NCI-H748 treated with DMSO at 0.1 percent for 48 hours (cell line): Measurements from ENCODE around the gene ZW10.

Source experiments
- DNase-seq: peaks from one replicate; lab custom pipeline; 2025; lab: John Stamatoyannopoulos, UW

ZW10 gene

DNA sequence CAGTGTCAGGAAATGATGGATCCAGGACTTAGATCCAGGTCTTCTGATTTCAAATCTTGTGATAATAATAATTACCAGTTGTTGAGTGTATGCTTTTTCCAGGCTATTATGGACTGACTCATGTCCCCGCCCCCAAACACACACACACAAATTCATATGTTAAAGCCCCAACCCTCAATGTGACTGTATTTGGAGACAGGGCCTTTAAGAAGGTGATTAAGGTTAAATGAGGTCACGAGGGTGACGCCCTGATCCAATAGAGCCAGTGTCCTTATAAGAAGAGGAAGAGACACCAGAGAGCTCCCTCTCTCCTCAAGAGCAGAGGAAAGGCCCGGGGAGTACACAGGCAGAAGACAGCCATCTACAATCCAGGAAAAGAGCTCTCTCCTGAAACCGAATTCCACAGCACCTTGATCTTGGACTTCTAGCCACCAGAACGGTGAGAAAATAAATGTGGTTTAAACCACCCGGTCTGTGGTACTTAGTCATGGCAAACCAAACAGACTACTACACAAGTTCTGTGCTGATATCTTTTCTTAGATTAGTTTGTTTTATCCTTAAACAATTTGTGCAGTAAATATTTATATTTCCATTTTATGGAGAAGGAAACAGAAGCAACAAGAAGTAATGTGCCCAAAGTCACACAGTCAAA, 75.6 kb downstream of the ZW10 start:
- DNase-seq = no peak

DNA sequence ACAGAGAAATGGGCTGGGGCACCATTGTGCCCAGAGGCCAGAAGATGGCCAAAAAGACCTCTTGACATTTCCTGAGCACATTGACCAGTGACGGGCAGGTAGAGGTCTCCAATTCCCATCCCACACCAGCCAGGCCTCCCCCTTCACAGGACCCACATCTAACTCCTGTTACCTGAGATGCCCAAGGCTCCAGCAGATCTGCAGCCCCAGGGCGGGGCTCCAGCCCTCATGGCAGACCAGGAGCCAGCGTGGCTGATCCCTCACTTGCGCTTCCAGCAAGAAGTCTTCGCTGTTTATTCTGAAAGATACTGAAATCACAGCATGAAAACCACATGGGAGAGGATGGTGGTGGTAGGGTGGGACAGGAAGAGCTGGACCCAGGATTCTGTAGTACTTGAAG, 76.4 kb downstream of the ZW10 start:
- no peak for DNase-seq

DNA sequence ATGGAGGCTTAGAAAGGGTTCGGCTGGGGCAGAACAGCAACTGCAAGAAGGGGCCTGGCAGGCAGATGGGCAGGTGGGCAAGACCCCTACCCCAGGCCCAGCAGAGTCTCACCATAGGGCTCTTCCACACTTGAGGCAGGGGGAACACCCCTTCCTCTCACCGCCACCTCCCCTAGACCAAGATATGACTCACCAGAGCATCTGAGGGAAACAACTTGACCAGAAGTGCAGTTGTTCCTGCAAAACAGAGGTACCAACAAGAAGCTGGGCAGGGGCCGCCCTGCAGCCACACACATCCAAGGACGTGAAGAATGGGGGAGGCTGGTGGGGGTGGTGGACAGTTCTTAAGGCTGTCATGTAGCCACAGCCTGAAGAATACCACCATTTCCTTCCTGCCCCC, 78.3 kb downstream of the ZW10 start:
- no peak for DNase-seq

DNA sequence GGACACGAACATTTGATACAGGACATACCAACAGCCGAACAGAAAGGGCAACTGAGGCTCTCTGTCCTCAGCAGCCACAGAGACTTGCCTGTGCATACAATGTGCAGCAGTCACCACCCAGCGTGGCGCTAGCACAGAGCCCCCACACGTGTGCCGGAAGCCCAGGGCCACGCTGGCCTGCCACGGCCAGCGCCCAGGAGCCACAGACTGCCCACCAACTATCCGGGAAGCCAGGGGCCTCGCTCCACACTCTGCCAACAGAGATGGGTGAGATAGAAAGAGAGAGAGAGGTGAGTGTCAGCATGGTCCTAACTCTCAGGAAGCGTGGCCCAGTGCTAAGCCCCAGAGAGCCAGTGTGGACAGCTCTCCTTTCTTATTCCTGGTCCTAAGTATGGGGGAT, 79.1 kb downstream of the ZW10 start:
- no peak for DNase-seq

DNA sequence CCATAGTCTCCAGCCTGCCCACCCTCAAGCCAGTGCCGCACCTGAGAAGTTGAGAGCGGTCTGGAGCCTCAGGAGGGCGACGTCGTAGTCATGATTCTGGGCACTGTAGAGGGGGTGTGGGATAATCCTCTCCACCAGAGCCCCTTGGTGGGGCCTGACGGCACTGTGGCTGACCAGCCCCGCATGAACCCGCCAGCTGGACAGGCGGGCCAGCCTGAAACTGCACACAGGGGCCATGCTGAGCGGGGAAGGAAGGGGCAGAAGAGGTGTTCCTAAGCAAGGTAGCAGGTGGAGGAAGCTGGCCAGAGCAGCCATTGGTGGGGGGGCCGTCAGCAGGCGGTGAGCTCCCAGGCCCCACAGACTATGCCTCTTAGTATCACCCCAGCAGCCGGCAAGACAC, 80.5 kb downstream of the ZW10 start:
- DNase-seq = no peak

DNA sequence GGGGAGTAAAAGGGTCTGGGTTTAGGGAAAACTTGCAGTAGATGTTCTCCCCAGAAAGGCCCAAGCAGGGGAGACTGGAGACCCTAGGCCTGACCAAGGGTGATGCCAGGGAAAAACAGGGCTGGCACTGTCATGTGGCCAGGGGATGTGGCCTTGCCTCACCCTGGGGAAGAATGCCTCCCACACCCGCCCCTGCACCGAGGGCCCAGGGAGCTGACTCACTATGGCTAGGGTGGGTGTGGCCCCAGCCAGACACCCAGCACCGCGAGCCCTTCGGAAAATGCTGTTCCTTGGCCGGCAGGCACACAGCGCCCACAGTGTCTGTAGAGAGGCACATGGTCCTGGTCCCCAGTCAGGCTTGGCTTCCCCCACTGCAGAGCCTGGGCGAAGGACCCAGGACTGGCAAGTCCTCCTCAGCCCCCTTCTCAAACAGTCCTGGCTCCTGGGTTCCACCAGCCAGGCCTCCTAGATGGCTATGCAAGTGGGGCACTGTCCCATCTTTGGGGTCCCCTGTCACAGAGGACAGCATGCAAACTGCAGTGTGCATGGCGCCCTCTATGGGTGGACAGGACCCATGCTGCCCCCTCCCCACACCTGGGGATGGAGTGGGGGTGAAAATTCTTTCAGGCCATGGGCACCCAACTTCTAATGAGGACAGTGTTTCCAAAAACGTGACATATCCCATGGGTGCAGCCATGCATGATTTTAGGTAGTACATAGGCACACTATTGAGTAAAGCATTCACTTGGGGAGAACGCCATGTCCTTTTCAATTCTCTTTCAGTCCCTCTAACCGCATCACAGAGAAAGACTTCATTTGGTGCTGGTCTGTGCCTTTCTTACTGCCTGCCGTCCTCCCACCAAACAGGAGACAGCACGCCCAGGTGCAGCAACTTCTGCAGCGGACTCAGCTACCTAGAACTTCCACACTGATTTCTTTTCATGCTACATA, 82.6 kb downstream of the ZW10 start:
- DNase-seq = no peak

DNA sequence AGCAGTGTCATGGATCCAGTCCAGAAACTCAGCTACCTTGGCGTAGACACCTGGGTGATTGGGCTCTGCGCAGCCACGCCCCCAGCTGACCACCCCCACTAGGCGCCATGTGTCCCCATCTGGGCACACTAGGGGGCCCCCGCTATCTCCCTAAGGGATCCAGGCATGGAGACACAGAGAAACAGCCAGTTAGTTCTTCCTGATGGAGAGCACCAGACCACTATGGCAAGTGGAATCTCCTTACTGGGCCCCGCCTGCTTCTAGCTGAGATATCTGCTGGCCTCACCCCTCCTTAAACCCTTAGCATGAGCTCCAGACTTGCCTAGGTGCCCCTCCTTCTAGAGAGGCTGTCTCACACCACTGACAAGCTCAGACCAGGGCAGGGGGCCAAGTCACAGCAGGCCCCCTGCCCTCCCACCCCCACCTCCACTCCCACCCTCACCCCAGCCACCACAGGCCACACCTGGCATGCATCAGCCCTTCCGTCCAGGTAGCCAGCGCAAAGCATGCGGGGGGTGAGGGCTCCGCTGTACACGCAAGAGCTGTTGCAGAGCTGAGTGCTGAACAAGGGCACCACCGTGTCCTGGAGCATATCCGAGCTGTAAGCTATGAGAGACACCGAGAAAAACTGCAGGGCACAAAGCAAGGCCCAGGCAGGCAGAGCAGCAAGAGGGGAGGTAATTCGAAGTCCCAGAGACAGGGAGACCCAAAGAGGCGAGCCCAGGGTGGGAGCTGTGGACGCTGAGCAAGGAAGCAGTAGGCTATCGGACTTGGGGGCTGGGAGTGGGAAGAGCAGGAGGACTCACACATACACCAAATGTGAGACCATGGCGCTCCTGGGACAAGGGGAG, 83.5 kb downstream of the ZW10 start:
- no peak for DNase-seq

DNA sequence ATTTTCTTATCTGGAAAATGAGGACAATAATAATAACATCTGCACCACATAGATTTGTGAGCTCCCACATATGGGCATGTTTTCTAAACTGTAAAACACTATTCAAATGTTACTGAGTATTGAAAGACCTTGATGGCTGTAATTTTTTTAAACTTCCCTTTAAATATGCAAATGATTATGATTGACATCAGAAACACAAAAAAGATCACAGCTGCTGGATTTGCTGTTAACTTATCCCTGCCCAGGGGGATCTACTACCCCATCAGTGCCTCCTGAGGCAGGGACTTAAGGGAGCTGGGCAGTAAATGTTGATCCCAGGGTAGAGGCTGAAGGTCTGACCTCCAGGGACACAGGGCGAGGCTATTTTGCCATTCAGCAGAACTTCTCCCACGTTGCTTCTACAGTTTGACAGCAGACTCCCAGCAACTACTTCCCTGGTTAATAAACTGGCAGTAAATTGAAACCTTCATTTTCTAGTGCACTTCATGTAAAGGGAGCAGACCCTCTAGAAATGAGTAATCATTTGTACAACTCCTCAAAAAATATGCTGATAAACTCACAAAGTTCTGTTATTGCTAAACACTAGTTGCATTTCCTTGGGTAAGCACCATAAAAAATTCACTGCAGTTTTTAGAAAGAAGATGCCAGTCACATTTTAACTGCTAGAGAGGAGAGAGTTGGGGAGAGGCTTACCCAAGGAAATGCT, 87.7 kb downstream of the ZW10 start:
- no peak for DNase-seq

DNA sequence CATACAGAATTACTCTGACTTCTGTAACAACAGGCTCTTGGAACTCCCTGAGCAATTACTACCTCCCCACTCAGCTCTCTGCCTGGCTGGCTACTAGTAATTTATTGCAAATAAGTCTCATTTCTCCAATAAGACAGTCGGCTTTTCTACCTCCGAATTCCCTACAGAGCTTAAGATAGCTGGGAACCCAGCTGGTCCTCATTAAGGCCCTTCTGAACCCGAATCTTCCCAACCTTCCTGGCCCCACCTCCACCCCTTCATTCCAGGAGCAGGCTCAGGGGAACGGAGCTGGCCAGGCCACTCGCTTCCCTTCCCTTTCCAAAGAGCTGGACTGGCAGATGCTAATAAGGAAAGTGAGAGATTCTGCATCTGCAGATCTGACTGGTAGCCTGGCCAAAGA, 89.0 kb downstream of the ZW10 start:
- DNase-seq = no peak

DNA sequence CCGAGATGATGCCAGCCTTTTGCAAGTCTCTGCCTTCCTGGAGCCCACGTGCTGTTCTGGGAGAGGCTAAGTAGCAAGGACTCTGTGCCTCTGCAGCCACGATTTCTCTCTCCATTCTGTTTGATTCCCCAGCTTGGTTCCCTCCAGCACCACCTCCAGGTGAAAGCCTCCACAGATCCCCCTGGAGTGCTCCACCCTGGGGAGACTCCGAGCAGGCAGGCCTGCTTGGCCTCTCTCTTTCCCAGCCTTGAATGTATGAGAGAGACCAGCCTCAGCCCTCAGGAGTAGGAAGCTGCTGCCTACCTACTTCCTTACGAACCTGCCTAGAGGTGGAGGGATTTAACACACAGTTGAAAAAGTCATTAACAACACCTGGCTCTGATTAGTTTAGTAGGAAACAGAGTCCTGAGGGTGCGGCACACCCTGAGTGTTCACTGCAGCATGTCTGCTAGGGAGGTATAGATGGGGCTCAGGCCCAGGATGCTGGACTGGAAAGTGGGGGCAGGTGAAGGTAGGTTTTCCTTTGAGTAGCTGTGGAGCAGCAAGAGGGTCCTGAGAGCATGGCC, 89.9 kb downstream of the ZW10 start:
- no peak for DNase-seq
